Stimulated activated naive CD8-positive, alpha-beta T cell treated with anti-CD3 and anti-CD28 coated beads, Interleukin-15, Interleukin-2, amounts not matched to agents 100 U/mL and 50 U/mL, for 24 hours (primary cell): ENCODE measurements around the gene TAF1D.
"Not testable (repeated sequence)": the region's sequence is repeated elsewhere in the genome, so short reads cannot be mapped to it uniquely, and the experiment has no call there.

ENCODE experiments used
- ATAC-seq: fragments of 150-1000 bp; cut with Tn5 transposase; one replicate; pipeline ENCODE4 v1.10.0; 2021
- DNase-seq: peaks from one replicate; pipeline ENCODE4 v3.0.0; 2021

TAF1D gene, protein sequence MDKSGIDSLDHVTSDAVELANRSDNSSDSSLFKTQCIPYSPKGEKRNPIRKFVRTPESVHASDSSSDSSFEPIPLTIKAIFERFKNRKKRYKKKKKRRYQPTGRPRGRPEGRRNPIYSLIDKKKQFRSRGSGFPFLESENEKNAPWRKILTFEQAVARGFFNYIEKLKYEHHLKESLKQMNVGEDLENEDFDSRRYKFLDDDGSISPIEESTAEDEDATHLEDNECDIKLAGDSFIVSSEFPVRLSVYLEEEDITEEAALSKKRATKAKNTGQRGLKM

GRCh38 chr11:93741094-93741881 is at the start of gene TAF1D, which contains the start of gene C11orf54:
TAF1D (minus strand) TSS chr11:93741495; CDS start chr11:93739304, 2,191 bp downstream.
C11orf54 (plus strand) TSS chr11:93741672; CDS start chr11:93747394, 5,722 bp downstream.
- ATAC-seq = peak; percentile 90
- DNase-seq = peak; percentile 92

DNA sequence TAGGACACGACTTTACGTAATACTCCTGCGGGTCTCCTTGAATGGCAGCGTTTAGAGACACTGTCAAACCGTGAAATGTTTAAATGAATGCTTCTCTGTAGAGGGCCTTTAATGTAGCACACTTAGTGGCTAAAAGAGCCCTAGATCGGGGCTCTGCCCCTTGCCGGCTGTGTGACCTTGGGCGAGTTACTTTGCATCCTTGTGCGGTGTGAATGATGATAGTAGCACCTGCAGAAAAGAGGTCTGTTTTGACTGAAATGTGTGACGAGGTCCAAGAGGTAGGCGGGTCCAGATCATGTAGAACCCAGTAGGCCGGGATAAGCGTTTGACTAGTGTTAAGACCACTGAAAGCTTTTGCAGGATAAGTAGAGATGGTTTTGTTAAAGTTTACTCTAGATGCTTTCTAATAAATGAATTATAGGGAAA is 43.7 kb upstream of the TAF1D start:
- DNase-seq (peak; percentile 20), ATAC-seq (peak; percentile 33)

- peak; percentile 99 for ATAC-seq
- peak; percentile 90 for DNase-seq
These were observed 43.0 kb upstream of the TAF1D start, which contains the start of gene MED17 for GRCh38 chr11:93784145-93784934. MED17 (plus strand) TSS chr11:93784282; CDS start chr11:93784514, 232 bp downstream.

DNA sequence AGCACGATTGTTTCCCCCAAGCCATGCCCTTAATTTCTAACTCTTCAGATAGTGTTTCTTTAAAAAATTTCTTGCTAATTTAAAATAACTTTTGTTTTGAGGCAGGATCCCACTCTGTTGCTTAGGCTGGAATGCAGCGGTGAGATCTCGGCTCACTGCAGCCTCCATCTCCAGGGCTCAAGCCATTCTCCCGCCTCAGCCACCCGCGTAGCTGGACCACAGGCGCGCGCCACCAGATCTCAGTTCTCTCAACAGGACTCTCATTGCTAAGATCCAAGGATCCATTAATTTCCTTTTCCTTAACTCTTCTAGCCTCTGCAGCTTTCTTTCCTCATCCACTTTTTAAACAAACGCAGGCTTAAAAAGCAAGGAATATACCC is 42.5 kb upstream of the TAF1D start:
- peak; percentile 48 for ATAC-seq
- DNase-seq = no peak

DNA sequence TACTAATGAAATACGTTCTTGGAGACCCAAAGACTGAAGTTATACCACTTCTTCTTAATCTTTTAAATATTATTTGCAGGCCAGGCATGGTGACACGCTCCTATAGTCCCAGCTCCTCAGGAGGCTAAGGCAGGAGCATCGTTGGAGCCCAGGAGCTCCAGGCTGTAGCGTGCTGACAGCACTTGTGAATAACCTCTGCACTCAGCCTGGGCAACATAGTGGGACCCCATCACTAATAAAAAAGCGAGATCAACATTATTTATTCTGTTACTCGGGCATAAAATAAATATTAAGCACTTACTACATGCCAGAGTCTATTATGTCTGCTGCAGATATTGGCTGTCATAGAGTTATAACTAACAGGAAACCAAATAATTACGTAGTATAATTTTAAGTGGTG is 42.1 kb upstream of the TAF1D start:
- ATAC-seq (no peak), DNase-seq (no peak)

DNA sequence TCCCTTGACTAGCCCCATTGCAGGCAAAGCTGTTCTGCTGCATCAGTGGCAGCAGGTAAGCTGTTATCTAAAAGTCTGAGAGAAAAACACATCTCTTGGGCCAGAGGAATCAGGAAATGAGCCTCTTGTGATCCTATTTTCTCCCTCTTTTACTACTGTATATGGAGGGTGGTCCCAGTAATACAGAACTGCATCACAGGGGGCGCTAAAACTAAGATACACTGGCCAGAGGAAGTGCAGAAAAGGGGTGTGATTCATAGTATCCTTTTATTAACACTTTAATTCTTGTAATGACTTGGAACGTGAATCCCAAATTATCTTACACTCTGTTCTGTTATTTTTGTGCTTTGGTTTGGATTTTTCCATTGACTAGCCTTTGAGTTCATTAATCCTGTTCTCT is 34.0 kb upstream of the TAF1D start:
- no peak for ATAC-seq

DNA sequence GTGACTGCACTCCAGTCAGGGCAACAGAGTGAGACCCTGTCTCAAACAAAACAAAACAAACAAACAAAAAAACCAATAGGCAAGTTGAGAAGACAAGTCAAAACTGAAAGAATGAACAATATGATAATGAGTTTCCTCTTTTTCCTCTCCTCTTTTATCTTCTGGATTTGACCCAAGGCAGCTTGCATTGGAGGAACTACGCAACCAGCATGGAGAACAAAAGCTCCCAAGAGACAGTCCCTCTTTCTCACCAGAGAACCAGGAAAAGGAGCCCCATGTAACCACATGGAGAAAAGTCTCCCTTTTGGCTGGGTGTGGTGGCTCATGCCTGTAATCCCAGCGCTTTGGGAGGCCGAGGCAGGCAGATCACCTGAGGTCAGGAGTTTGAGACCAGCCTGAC is 33.3 kb upstream of the TAF1D start:
- not testable (repeated sequence) for DNase-seq

More for the DNA sequence above, 34.0 kb upstream of the TAF1D start:
- peak; percentile 32 for DNase-seq

DNA sequence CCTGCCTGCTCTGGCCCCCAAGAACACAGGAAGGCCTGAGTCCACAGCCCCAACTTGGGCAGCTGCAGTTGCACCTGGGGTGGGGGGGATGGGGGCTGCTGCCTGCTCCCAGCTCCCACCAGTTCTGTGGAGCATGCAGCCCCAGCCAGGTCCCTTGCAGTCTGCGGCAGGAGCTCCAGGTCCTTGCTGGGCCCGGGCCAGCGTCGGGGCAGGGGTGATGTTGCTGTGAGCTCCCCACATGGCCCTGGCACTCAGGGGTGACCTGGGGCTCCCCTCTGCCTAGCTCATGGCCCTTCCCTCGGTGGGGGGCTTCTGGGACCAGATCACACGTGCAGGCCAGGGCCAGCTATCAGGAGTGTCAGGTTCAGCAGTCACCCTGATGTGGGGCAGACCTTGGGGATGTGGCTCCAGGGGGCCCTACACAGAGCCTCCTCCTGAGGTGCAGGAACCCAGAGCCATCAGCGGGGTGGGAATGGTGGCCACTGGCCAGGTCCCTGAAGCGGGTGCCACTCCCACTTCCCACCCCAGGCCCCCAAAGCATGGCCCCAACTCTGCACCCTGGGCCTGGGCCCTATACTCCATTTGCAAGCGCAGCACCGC is 32.4 kb upstream of the TAF1D start:
- DNase-seq (no peak), ATAC-seq (peak; percentile 14)

More for the DNA sequence above, 33.3 kb upstream of the TAF1D start:
- ATAC-seq = not testable (repeated sequence)

DNA sequence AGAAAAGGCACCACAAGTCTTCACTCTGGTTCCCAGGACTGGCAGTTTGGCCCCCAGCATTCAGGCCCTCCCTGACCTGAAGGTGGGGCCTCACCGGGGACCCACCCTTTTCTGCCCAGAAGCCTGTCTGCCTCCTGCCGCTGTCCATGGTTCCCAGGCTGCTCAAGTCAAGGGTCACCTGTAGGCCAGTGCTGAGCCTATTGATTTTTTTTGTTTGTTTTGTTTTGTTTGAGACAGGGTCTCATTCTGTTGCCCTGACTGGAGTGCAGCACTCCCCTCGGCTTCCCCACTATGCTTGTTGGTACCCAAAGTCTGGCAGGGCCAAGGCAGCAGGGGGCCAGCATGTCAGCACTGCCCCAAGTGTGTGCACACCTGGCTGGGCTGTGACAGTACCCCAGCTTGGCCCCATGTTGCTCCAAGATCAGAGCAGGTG is 31.8 kb upstream of the TAF1D start:
- no peak for ATAC-seq
- DNase-seq = no peak

- DNase-seq (no peak), ATAC-seq (no peak)
These were observed 30.8 kb upstream of the TAF1D start for GRCh38 chr11:93772123-93772522.

DNA sequence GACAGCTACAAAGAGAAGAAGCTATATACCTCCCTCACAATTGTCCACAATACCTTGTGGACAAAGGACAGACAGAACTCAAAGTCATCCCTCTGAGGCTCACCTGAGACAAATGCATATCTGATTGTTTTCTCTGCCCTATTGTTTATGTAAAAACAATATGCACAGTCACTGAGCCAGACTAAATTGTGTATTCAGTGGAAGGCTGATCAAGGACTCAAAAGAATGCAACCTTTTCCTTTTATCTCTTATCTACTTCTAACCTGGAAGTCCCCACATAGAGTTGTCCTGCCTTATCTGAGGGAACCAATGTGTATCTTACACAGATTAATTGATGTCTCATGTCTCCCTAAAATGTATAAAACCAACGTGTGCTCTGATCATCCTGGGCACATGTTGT is 28.9 kb upstream of the TAF1D start:
- no peak for ATAC-seq

DNA sequence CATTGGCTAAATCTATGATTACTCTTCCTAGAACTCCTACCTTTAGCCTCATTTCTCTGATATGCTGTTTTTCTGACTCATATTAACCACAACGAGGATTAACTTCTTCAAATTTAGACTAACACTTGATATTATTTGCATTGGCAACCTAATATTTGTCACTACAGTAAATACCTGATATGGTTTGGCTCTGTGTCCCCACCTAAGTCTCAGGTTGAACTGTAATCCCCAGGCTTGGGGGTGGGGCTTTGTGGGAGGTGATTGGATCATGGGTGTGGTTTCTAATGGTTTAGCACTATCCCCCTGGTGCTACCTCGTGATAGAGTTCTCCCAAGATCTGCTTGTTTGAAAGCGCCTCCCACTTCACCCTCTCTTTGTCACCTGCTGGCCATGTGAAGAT is 25.7 kb upstream of the TAF1D start:
- ATAC-seq = no peak
- no peak for DNase-seq

More for the DNA sequence above, 28.9 kb upstream of the TAF1D start:
- no peak for DNase-seq

DNA sequence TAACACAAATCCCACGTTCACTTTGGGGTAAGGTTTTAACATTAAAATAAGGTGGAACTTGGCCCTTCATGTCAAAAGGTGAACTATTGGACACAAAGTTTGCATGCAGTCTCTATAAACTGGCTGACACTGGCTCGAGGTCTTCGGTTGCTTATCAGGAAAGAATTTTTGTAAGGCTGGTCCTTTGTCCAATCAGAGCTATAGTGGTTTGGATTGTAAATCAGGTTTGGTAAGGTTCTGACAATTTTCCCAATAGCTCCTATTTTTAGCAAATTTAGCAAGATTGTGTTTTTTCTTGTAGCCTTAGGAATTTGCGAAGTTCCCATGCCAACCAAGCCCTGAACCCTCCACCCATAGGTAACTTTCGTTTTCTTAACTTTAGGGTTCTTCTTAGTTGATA is 25.2 kb upstream of the TAF1D start:
- ATAC-seq (no peak), DNase-seq (no peak)

DNA sequence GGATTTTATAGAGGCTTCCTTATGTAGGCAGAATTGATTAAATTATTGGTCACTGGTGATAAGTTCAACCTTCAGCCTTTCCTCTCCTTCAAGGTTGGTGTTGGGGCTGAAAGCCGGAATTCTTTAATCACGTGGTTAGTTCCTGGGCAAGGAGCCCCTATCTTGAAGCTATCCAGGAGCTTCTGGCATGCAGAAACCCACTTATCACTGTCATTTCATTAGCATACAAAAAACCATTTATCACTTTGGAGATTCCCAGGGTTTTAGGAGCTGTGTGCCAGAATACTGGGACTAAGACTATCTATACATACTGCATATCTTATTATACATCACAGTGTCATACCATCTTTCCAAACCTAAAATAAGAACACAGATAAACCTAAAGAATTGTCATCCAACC is 24.3 kb upstream of the TAF1D start:
- DNase-seq (no peak), ATAC-seq (no peak)

GRCh38 chr11:93761910-93762309 is 20.6 kb upstream of the TAF1D start:
- no peak for ATAC-seq
- DNase-seq = no peak

DNA sequence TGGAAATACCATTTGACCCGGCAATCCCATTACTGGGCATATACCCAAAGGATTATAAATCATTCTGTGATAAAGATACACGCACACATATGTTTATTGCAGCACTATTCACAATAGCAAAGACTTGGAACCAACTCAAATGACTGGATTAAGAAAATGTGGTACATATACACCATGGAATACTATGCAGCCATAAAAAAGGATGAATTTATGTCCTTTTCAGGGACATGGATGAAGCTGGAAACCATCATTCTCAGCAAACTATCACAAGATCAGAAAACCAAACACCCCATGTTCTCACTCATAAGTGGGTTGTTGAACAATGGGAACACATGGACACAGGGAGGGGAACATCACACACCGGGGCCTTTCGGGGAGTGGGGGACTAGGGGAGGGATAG is 17.8 kb upstream of the TAF1D start:
- ATAC-seq, DNase-seq: not testable (repeated sequence)

DNA sequence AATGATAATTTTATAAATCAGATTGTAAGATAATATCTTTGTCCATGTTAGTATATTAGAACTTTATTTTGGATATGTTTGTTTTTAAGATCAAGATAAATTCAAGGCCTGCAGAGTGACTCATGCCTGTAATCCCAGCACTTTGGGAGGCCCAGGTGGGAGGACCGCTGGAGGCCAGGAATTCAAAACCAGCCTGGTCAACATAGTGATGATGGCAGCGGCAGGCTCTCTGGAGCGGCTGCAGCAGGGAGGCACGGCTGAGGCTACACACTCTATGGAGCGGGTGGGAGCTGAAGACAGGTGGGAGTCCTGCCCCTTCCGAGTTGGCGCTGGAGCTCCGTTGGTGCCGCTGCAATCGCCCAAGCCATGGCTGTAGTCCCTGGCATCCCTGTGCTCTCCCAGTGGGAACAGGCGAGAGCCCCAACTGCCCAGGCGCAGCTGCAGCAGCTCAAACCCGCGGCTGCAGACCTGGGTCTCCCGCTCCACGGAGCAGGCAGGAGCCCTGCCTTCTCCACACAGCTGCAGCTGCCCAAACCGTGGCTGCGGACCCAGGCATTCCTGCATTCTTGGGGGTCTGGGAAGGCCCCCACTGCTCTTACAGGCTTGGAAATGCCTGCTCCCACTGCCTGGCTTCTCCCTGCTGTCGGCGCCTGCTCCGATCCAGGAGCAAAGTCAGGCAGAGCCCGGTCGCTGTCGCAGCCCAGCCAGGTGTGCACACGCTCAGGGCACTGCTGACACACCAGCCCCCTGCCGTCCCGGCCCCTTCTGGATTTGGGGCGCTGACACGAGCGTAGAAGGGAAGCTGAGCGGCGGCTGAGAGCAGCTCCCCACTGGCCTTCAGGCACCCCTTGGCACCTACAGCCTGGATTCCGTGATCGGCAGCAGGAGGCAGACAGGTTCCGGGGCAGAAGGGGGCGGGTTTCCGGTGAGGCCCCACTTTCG is 16.9 kb upstream of the TAF1D start:
- ATAC-seq (peak; percentile 36), DNase-seq (no peak)

DNA sequence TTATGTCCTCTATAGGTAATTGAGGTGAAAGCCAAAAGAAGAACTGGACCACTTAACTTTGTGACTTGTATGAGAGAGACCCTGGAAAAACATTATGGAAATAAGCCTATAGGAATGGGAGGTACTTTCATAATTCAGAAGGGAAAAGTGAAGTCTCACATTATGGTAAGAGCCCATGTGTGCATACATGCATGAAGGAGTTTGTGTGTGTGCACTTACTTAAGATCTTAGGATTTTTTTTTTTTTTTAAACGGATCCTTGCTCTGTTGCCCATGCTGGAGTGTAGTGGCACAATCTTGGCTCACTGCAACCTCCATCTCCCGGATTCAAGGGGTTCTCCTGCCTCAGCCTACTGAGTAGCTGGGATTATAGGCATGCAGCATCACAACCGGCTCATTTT is 16.0 kb upstream of the TAF1D start:
- ATAC-seq (no peak), DNase-seq (no peak)

DNA sequence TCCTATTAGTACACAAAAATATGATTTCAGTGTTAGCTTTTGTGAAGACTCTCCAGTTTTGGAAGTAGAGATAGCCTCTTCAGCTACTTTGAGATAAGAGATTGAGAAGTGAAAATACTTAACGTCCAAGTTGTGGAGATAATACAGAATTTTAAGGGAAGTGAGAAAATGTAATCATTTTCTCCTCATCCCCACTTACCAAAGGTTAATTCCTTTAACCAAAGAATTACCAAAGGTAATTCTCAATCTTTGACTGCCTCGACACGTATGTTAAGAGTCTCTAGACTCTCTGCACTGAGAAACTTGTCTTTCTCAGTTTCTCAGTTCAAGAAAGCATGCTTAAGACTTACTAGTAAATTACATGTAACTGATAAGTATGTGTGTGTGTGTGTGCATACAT is 15.5 kb upstream of the TAF1D start:
- no peak for ATAC-seq
- DNase-seq = no peak

GRCh38 chr11:93753241-93753640 is 11.9 kb upstream of the TAF1D start:
- no peak for ATAC-seq

DNA sequence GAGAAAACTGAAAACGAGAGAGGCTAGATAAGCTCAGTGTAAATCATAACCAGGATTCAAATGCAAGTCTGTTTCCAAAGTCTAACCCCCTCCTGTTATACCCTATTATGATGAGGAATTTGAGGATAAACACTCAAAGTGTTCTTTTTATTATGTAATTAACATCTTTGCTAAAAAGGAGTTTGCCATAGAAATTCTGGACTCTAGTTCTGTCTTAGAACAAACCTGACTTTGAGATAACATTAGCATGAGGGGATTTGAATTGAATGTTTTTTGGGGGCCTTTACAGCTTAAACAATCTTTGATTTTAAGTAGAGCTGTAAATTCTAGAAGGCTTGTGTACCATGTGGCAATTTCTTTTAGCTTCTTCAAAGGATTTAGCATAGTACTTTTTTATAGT is 9.7 kb upstream of the TAF1D start:
- ATAC-seq (no peak), DNase-seq (no peak)

More at GRCh38 chr11:93753241-93753640, 11.9 kb upstream of the TAF1D start:
- DNase-seq = no peak
